HT-29 (cell line): ENCODE measurements around the gene ALG3. TPM values are rescaled to one million over a fixed set of nuclear protein-coding genes. Genes with fewer than 3 reads are reported as not detected.

Source experiments
- DNase-seq: peaks from one replicate; pipeline ENCODE4 v3.0.0-alpha.2; 2015; ENCODE audit warnings: low spot score
- total RNA-seq: library from RNA; depleted of rRNA; stranded (reverse); fragments of >200 nt; shearing (Covaris generic); gene quantifications from 2 replicates; pipeline ENCODE4 v1.2.3, GENCODE V29; 2014

ALG3 gene
- total RNA-seq, 1 experiment from 2014 or later, result 117 TPM

DNA sequence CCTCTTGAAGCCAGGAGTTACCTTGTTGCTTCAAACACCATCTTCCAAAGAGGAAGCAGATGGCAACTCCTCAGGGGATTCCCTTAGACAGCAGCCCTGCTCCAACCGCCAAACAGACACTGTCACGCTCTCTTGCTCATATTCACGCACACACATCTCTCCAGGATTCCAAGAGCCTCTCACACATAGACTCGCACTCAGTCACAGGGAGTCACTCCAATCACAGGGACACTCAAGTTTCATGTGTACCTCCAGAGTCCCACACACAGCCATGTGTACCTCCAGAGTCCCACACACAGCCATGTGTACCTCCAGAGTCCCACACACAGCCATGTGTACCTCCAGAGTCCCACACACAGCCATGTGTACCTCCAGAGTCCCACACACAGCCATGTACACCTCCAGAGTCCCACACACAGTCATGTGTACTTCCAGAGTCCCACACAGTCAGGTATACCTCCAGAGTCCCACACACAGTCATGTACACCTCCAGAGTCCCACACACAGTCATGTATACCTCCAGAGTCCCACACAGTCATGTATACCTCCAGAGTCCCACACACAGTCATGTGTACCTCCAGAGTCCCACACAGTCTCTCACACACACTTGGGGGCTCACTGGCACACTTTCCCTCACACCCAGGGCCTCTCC lies 13.3 kb downstream of the ALG3 start:
- DNase-seq, result no peak

DNA sequence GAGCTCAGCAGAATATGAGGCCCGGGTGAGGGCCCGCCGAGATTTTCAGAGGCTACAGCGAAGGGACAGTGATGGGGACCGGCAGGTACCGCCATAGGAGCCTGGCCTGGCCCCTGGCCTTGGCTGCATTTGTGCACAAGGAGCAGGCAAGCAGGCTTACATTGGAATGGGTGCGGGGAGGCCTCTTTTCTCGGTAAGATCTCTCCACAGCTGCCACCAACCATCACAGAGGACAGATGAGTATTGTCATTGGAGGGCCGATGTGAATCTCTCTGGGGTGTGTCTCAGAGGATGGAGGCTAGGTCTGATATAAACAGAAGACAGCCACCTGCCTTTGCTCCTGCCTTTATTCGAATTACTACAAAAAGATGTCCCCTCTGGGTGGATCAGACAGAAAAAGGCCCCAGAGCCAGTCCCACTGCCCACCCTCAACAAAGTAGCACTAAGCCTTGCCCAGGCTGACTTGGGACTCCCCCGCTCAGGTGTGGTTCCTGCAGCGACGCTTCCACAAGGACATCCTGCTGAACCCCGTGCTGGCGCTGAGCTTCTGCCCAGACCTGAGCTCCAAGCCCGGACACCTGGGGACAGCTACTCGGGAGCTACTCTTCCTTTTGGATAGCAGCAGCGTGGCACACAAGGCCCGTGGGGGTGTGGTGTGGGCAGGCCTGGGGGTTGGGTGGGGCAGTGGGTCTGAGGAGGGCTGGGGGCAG lies 13.9 kb downstream of the ALG3 start:
- no peak for DNase-seq

DNA sequence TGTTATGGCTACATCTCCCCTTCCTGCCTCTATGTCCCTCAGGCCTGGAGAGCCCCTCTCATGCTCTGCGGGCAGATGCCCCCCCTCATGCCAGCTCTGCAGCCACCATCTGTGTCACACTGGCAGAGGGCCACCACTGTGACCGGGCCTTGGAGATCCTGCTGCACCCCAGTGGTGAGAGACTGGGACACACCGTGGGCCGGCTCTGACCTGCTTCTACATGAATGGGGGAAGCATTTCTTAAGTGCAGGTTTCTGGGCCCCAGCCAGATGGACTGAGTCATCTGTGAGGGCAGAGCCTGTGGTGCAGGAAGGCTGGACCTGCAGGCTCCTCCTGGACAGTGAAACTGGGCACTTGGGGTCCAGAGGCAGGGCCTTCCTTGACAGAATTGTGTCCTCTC lies 14.5 kb downstream of the ALG3 start:
- DNase-seq, result peak; percentile 91

DNA sequence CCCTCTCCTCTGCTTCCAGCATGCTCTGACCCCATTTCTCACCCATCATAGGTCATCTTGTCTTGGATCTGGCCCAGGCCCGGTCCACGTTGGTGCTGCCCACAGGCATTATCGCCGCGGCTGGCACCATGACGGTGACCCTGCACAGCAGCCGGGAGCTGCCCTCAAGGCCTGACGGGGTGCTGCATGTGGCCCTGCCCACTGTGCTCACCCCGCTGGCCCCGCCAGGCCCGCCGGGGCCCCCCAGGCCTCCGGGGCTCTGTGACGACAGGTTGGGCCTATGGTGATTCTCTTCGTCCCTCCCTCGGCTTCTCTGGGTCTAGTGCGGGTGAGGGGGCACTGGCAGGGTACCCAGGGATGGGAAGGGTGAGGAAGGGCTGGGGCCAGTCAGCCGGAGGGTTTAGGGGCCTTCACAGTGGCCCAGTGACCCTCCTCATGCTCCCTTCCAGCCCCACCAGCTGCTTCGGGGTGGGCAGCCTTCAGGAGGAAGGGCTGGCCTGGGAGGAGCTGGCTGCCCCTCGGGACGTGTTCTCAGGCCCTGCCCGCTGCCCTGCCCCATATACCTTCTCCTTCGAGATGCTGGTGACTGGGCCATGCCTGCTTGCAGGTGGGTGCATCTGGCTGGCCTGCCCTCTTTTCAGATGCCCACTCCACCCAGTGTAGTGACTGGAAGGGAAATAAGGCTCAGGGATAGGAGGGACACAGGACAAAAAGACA lies 15.5 kb downstream of the ALG3 start:
- no peak for DNase-seq

GRCh38 chr3:184231671-184232070 lies 17.1 kb downstream of the ALG3 start:
- DNase-seq, result no peak

GRCh38 chr3:184230603-184231528 lies 17.9 kb downstream of the ALG3 start:
- DNase-seq, result peak; percentile 31

DNA sequence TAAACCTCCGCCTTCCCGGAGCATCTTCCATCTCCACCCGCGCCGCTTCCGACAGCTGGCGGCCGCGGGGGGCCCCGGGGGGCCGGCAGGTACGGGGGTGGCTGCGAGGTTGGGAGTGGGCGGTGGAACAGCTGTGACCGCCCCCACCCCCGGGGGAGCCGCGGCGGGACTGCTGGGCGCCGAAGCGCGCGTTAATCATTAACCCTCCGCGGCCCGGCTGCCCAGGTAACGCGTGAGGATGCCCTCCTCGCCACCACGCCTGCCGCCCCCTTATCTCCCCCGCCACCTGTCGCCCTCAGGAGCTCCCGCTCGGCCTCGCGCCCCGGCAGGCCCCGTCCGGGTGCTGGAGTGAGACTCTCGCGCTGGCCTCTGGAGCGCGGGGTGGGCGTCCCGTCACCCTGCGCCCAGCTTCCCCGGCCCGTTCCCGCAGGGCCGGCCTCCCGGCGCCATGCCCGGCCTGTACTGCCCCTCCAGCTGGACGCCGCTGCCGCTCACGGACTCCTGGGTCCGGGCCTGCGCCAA lies 18.6 kb downstream of the ALG3 start:
- DNase-seq, result no peak

DNA sequence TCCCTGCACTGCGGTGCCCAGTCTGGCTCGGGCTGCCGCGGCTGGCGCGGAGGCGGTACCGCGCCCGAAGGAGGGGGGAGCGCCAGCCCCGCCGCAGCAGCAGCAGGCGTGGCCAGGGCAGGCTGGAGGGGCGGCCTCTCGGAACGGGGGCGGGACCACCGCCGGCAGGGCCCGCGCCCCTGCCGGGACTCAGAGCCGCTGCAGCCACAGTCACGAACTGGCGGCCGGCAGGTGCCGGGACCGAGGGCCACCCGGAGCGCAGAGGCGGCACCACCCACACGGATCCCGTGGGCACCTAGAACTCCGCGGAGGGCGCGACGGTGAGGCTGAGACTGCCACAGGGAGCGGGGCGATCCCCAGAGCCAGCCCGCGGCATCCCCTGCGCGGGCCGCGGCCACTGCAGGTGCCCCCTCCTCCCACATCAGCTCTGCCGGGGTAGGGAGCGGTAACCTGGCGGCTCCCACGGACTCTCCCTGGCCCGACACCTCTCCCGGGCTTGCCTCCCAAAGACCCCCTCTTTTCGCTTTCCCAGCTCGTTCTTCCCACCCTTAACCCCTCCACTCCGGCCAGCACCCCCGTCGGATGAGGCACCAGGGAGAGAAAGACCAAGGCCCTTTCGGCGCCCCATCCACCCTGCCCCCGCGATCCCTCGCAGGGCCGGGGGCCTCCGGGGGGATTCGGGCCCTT lies 19.2 kb downstream of the ALG3 start, which contains the start of gene VWA5B2:
TSS of gene VWA5B2 (plus strand) at position 192 of the 687 bp plus-strand sequence. CDS start 944 bp downstream, outside the sequence.
- DNase-seq, result peak; percentile 29

GRCh38 chr3:184228376-184229137 lies 20.2 kb downstream of the ALG3 start:
- DNase-seq, result no peak

GRCh38 chr3:184227481-184227935 lies 21.3 kb downstream of the ALG3 start:
- peak; percentile 45 for DNase-seq

- no peak for DNase-seq
These were observed 24.8 kb downstream of the ALG3 start for GRCh38 chr3:184223946-184224345.

GRCh38 chr3:184222521-184222920 lies 26.2 kb downstream of the ALG3 start:
- DNase-seq, result no peak

DNA sequence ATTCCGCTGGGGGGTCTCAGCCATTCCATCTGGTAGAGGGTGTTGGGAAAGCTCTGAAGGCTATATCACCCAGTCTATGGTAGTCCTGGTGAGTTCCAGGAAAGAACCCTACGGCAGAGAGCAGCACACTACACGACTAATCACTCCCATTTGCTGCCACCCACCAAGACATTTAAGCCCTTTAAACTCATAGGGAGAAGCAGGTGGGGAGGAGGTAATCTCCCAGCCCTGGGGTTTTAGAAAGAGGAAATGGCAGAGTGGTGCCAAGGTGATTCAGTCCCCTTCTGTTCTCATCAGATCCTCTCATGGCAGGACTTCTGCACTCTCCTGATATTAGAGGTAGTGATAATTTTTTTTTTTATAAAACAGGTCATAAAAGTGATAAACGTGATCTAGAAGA lies 29.9 kb downstream of the ALG3 start:
- no peak for DNase-seq

GRCh38 chr3:184211718-184212117 lies 37.0 kb downstream of the ALG3 start:
- DNase-seq, result no peak

GRCh38 chr3:184211297-184211696 lies 37.5 kb downstream of the ALG3 start:
- no peak for DNase-seq

GRCh38 chr3:184209146-184209923 lies 39.4 kb downstream of the ALG3 start:
- DNase-seq, result no peak

DNA sequence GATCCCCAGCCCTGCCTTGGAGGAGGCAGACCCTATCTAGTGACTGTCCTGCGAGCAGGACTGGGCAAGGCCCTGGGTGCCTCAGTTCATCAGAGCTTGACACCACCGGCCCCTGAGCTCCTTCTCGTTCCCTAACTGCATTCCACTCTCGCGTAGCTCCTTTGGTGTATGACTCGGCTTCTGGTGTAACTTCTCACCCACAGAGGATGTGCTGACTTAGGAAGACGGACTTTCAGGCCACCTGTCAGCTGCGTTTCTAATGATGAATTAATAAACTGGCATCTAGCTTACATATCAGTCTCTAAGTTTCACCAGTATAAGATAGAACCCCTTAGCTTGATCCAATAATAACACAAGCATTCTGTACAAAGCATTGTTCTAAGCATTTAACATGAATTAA lies 45.2 kb downstream of the ALG3 start:
- DNase-seq, result no peak

DNA sequence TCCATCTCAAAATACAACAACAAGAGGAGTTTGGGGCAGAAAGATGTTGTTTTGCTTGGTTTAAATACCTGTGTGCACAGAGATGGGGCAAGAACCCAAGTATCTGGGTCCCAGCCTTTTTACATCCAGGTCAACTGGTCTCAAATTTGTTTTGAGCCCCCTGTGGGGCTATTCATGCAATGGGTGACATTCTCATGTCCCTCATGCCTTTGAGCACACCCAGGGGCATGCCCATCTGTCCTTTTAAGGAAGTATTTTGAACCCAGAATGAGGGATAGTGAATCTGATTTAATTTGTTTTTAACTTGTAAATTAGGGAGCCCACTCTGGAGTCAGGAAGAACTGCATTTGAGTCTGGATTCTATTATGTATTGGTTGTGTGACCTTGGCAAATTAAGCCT lies 47.9 kb downstream of the ALG3 start:
- no peak for DNase-seq

DNA sequence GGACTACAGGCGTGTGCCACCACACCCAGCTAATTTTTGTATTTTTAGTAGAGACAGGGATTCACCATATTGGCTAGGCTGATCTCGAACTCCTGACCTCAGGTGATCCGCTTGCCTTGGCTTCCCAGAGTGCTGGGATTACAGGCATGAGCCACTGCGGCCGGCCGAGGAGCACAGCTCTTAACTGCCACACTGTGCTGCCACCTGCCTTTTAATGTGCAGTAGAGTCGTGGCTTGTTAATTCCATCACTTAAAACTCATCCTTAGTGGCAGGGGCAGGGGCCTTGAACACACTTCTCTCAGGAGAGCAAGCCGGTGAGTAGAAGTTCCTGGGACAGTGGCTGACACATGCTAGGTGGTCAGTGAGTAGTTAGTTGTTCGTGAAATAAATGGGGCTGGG lies 50.3 kb downstream of the ALG3 start:
- DNase-seq, result no peak
